HG02763 (cell line): ENCODE measurements around the gene SLC9A9.
"Not testable (repeated sequence)": the region's sequence is repeated elsewhere in the genome, so short reads cannot be mapped to it uniquely, and the experiment has no call there.

Source experiments
- ATAC-seq: cut with Tn5 transposase; IDR thresholded peaks from one replicate; pipeline ENCODE4 v1.9.1; 2021; ENCODE audit warnings: mild to moderate bottlenecking, moderate library complexity; ENCODE audit not compliant: unreplicated experiment

SLC9A9 gene

DNA sequence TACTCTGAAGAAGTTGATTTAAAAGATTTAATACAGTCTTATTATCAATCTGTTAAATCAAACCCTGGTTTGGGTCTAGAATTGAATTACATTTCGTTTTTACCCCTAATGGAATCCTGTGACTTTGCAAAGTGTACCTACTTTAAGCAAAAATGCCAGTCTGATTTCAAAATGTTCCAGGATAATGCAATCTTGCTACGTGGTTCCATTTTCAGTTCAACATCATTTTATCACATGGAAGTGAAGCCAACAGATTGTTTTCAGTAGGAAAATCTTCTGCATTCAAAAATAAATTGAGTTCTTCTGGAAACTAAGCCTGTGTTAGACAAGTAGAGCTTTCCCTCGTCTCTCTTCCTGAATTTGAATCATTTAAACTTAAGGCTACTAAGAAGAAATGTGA lies 372.3 kb downstream of the SLC9A9 start:
- ATAC-seq, result no peak

- no peak for ATAC-seq
Observed at GRCh38 chr3:143472731-143473523, 375.3 kb downstream of the SLC9A9 start.

GRCh38 chr3:143471705-143472104 lies 376.6 kb downstream of the SLC9A9 start:
- no peak for ATAC-seq

GRCh38 chr3:143469159-143469558 lies 379.1 kb downstream of the SLC9A9 start:
- ATAC-seq, result no peak

GRCh38 chr3:143465666-143466065 lies 382.6 kb downstream of the SLC9A9 start:
- no peak for ATAC-seq

DNA sequence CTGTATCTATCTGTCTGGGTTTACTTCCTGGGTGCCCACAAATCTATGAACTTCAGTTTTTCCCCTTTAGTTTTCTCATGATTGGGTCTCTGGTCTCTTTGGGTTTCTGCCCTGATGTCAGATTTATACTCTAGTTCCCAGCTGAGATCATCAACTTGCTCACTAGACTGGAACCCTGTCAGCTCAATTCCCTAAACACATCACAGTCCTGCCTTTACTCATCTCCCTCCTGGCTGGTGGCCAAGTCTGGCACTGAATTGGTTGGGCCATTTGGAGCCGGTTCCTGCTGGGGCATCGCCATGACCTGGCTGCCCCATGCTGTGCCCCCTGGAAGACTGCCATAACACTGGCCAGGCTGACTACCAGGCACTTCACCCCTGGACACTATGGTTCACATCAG lies 383.4 kb downstream of the SLC9A9 start:
- ATAC-seq, result no peak

DNA sequence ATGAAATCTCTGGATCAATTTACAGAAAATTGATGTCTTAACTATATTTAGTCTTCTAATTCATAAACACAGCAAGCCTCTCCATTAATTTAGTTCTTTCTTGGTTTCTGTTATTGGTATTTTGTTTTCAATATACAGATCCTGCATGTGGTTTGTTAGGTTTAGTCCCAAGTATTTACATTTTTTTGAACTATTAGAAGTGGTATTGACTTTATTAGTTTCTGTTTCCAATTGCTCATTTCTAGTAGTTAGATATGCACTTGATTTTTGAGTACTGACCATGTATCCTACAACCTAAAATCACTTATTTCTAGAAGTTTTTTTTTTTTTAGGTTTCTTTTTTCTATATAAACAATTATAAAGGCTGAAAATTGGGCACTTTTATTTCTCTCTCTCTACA lies 392.8 kb downstream of the SLC9A9 start:
- ATAC-seq, result no peak

GRCh38 chr3:143450632-143451031 lies 397.6 kb downstream of the SLC9A9 start:
- no peak for ATAC-seq

GRCh38 chr3:143447491-143447890 lies 400.8 kb downstream of the SLC9A9 start:
- ATAC-seq, result no peak

- ATAC-seq, result peak; percentile 74
Observed at GRCh38 chr3:143445118-143445517, 403.1 kb downstream of the SLC9A9 start.

DNA sequence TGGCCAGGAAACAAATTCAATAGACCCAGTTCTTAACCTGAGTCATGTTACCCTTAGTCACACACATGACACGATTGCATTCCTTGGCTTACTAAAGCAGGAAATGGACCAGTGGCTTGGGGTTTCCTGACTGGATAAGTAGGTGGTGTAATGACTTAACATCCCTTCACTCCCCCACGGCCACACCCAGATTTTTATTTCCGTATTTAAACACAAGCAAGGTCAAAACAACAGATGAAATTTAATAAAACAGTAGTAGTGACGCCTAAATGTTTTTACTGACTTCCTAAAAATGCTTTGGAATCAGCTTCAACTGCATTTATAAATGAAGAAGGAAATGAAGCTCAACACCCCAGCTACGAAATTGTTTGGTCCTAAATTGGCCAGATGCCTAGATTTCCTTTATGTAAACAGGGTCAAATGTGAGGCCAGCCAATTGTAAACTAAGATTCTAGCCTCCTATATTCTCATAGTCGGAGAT lies 404.4 kb downstream of the SLC9A9 start:
- ATAC-seq, result no peak

- ATAC-seq, result no peak
Observed at GRCh38 chr3:143442814-143443447, 405.3 kb downstream of the SLC9A9 start.

DNA sequence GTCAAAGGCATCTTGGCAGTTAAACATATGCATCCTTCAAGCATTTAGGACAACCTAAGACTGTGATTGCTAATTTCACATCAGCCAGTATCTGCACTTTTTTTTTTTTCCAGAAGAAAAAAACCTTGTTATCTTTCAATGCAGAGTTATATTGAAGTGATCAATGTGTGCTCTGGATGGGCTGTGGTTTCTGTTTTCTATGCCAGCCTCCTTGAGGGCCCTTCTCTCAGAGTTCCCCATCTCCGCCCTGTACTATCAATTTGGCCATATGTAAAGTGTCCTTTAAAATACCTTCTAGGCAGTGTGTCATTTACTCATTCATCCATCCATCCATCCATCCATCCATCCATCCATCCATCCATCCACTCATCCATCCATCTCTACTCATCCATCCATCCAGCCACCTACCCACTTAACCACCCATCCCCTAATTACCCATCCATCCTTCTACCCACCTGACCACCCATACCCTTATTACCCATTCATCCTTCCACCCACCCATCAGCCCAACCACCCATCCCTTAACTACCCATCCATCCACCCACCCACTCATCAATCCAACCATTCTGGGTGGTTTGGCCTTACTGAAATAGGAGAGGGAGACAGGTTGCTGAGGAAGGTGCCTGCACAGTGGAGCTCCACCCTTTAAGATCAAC lies 406.6 kb downstream of the SLC9A9 start:
- ATAC-seq, result no peak

DNA sequence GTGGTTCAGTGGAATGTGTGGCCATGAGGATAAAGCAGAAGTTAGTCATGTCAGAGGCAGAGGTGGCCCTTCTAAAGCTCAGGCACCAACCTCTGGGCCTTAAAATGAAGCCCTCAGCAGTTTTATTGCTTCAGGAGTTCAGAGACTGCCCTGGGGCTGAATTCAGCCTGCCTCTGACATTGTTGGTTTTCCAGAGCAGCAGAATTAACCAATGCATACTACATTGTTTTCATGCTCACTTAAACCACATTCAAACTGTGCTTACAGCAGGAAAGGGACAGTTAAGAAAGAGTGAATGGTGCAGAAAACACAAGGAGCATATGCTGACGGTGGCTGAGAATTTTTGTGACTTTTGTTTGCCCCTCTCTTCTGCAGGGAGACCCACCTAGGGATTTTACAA lies 408.5 kb downstream of the SLC9A9 start:
- ATAC-seq, result no peak

- ATAC-seq, result no peak
Observed at GRCh38 chr3:143437405-143437804, 410.9 kb downstream of the SLC9A9 start.

DNA sequence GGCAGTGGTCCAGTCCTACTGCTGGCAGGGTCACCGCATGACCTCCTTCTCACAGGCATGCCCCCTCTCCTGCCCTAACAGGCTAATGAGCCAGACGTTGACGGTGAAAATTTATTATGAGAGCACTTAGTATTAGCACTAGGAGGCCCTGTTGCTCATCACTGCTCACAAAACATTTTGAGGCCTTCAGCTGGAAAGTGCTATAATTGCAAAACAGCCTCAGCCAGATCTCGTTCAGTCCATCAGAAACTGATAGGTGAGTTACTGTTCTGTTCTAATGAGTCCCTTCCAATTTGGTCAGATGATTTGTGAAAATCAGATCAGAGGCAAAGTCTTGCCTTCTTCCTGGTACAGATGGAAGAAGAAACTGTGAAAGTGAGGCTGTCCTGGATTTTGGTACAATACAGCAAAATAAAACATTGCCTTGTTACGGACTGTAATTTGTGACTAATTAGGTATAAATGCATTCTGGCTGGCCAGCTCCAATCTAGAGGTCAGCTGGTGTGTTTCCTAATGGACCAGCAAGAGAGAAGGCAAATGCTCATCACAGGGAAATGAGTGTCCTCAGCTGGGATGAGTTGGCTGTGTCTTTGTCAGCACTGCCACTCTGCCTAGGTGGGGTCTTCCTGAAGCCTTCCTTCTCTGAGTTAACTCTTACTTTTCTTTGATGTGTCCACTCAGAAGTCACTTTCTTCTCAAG lies 411.9 kb downstream of the SLC9A9 start:
- ATAC-seq, result no peak

DNA sequence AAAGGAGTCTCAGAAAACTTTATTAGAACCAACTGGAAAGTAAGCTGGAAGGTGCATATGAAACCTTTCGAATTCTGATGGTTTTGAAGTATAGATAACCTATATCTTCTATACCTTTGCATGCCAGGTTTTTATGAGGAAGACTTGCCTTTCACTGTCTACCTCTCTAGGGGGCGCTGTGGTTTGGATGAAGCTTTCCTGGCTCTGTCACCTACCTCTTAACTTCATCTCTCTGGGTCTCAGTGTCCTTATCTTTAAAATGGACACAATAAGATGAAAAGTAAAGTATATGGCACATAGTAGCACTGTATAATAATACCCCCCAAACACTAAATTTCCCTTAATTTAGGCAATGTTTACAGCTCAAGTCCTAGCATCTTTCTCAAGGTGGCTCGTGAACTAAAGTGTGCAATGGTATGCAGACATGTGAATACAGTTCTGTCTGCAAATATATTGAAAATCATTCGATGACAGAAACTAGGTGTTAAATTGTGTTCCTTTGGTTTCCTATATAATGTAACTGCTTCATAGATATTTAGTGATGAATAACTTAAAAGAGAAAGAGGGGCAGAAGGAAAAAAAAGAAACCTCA lies 414.4 kb downstream of the SLC9A9 start:
- ATAC-seq, result no peak

DNA sequence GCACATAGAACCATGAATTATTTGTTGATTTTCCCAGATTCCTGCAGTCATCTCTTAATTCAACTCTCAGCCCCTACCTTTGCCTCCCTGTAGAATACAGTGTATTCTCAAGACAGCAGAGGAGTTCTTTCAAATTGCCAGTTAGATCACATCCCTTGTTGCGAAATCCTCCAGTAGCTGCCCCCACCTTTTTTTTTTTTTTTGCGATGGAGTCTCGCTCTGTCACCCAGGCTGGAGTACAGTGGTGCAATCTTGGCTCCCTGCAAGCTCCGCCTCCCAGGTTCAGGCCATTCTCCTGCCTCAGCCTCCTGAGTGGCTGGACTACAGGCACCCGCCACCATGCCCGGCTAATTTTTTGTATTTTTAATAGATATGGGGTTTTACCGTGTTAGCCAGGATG lies 417.0 kb downstream of the SLC9A9 start:
- ATAC-seq, result not testable (repeated sequence)

- no peak for ATAC-seq
Observed at GRCh38 chr3:143430568-143430967, 417.7 kb downstream of the SLC9A9 start.

DNA sequence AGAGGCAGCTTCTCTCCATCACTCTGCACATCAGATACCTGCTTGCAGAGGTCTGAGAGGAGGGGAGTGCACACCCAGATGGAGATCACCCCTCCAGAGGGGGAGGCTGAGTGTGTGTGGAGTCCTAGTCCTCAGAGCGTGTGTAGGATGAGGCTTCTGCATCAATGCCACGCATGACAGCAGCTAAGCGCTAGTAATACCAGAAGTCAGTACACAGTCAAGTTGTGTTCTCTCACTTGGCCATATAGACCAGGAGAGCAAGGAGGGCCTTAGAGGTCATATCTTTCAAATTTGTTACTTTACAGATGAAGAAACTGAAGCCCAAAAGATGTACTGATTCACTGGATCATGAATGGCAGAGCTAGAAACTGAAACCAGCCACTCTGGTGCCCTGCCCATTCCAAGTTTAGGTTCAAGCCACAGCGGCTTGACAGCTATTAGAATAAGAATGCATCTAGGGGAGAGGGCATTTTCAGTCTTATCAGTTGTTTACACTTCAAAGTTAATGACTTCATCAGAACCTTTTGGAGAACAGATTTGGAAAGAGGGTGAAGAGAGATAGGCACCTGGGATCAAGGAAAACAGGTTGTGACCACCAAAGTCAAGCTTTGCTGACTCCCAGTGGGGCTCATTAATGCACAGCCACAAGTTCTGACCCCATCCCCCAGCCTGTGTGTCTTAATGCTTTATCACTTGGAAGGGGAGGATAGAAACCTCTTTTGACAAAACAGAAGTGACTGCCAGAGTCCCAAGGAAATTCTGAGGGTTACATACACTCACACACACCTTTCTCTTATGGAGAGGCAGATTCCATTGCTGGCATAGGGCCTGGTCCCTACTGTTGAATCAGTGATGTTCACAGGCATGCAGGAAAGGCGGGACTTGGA lies 418.4 kb downstream of the SLC9A9 start:
- no peak for ATAC-seq
